Keratinocyte (primary cell): Measurements from ENCODE around the gene NDRG2.

Source experiments
- EZH2 ChIP-seq: IDR thresholded peaks from one replicate; pipeline ENCODE4 v1.6.1; 2012; ENCODE audit warnings: inconsistent platforms, mild to moderate bottlenecking, low read length, moderate library complexity
- TF ChIP-seq, protein P1 (sequence below), 3 experiments: IDR thresholded peaks in 1 of 3; conservative IDR thresholded peaks in 1 of 3; optimal IDR thresholded peaks in 1 of 3; 2 replicates in 2 of 3; 3 replicates in 1 of 3; pipeline versions ENCODE3 to v1.5.1; 2011; ENCODE audit warnings: low read length in 3 of 3, mild to moderate bottlenecking in 3 of 3, moderate library complexity in 2 of 3, control low read depth in 1 of 3, inconsistent platforms in 1 of 3; ENCODE audit not compliant: insufficient read depth in 2 of 3; ENCODE audit errors: extremely low read depth in 1 of 3

DNA sequence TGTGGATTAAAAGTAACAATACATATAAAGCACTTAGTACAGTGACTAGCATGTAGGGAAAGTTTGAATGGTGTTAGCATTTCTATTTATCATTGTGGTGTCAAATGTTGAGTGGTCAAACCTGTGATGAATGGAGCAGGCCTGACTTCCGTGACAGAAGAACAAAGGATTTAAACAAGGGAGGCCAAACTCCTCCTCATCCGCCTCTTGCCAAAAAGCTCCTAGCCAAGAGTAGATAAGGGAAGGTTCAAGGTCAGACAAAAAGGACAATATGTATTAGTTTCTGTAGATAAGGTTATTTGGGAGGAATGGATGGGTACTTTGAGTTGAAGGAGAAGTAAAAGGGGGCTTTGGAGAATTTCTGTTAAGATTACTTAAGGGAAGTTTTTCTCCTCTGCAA is 23.8 kb upstream of the NDRG2 start:
- TF ChIP-seq, protein P1, sequence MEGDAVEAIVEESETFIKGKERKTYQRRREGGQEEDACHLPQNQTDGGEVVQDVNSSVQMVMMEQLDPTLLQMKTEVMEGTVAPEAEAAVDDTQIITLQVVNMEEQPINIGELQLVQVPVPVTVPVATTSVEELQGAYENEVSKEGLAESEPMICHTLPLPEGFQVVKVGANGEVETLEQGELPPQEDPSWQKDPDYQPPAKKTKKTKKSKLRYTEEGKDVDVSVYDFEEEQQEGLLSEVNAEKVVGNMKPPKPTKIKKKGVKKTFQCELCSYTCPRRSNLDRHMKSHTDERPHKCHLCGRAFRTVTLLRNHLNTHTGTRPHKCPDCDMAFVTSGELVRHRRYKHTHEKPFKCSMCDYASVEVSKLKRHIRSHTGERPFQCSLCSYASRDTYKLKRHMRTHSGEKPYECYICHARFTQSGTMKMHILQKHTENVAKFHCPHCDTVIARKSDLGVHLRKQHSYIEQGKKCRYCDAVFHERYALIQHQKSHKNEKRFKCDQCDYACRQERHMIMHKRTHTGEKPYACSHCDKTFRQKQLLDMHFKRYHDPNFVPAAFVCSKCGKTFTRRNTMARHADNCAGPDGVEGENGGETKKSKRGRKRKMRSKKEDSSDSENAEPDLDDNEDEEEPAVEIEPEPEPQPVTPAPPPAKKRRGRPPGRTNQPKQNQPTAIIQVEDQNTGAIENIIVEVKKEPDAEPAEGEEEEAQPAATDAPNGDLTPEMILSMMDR (optimal IDR thresholded peaks at IDR 0.05 in 1 of 3, IDR thresholded peaks at IDR 0.05 in 1 of 3, conservative IDR thresholded peaks at IDR 0.05 in 1 of 3; ENCODE audit: extremely low read depth in 1 of 3, insufficient read depth in 2 of 3, low read length in 3 of 3): no peak
- TF ChIP-seq EZH2: no peak
